Left lung (tissue), 10 donors: ENCODE measurements around the gene KCNK16. TPM values are rescaled to one million over a fixed set of nuclear protein-coding genes. Genes with fewer than 3 reads are reported as not detected.

Source experiments
- ATAC-seq: fragments of 200-7000 bp; cut with Tn5 transposase; one replicate; pipeline ENCODE4 v1.9.1; 2020; ENCODE audit warnings: moderate library complexity
- DNase-seq, 4 donors: peaks; one replicate each; pipeline ENCODE4 v3.0.0-alpha.2; 2013 to 2020
- H3K27ac ChIP-seq, 2 donors: fragments of 200-600 bp; sonication (generic) in 1 of 2; one replicate each; pipeline versions ENCODE4 v1.5.0 to v1.8.0; 2020 to 2021
- H3K27me3 ChIP-seq, 2 donors: fragments of 200-600 bp; sonication (generic) in 1 of 2; one replicate each; pipeline versions ENCODE4 v1.5.0 to v1.8.0; 2020 to 2021
- H3K36me3 ChIP-seq, 2 donors: fragments of 200-600 bp; sonication (generic) in 1 of 2; one replicate each; pipeline versions ENCODE4 v1.5.0 to v1.8.0; 2020 to 2021
- H3K4me1 ChIP-seq, 2 donors: fragments of 200-600 bp; one replicate each; pipeline ENCODE4 v1.8.0; 2021
- H3K4me3 ChIP-seq, 2 donors: fragments of 200-600 bp; sonication (generic) in 1 of 2; one replicate each; pipeline versions ENCODE4 v1.5.0 to v1.8.0; 2020 to 2021; ENCODE audit warnings: mild to moderate bottlenecking in 1 of 2
- H3K9me3 ChIP-seq, 2 donors: fragments of 200-600 bp; sonication (generic) in 1 of 2; one replicate each; pipeline versions ENCODE4 v1.5.0 to v1.8.0; 2020 to 2021
- CTCF ChIP-seq, 2 donors: fragments of 200-600 bp; sonication (generic) in 1 of 2; IDR thresholded peaks; one replicate each; pipeline versions ENCODE4 v1.5.0 to v1.8.0; 2021; ENCODE audit warnings: antibody characterized with exemption in 2 of 2
- intact Hi-C, 2 donors: fragments of 100-400 bp; cut with DNase I; formaldehyde crosslinking; loops; one replicate each; pipeline versions ENCODE4 v1.11.2 to v1.14.2; 2022
- polyA plus RNA-seq, 6 donors: library from polyadenylated mRNA; unstranded; fragments of 120-200 nt; gene quantifications; one replicate each; pipeline ENCODE4 v1.2.1, GENCODE V29; 2013; ENCODE audit not compliant: insufficient read length in 6 of 6
- total RNA-seq, 2 donors: library from RNA; stranded (reverse); fragmentation: NEBNext Ultra II Directional; extraction: Animal tissue kit (Norgen Biotek cat#: 25700); gene quantifications; one replicate each; pipeline ENCODE4 v1.2.1, GENCODE V29; 2021
- donor health status: DM: no; HTN: yes; CAD: no.
- donor health status: DM: no; HTN: no; CAD: no.

Gene KCNK16
- total and polyA plus RNA-seq, 8 donors: 0.21 to 0.85 (median 0.32) TPM; not detected in 2

- Histone ChIP-seq H3K9me3 (no peaks in the 10 kb centered on the region), H3K36me3 (no peaks in the 10 kb centered on the region), H3K27ac (no peak overlapping the region), H3K4me1 (peaks cover 10 to 28% of the 10 kb centered on the region in 2 donors), H3K27me3 (peaks cover 0 to 23% of the 10 kb centered on the region in 2 donors), H3K4me3 (no peak overlapping the region)
- intact Hi-C loops: no loop called here
- DNase-seq: no peak
- no peak for TF ChIP-seq CTCF (IDR thresholded peaks at IDR 0.05)
- no peak for ATAC-seq
Observed at GRCh38 chr6:39335780-39336545, 13.5 kb upstream of the KCNK16 start.

- TF ChIP-seq CTCF (IDR thresholded peaks at IDR 0.05): no peak
- no peak overlapping the region for H3K4me3 ChIP-seq
- H3K27me3 ChIP-seq: peaks cover 0 to 6% of the 10 kb centered on the region in 2 donors
- no peaks in the 10 kb centered on the region for H3K36me3 ChIP-seq
- intact Hi-C loops: no loop called here
- no peak overlapping the region for H3K27ac ChIP-seq
- DNase-seq (no peak), ATAC-seq (no peak)
- H3K9me3 ChIP-seq: no peaks in the 10 kb centered on the region
- H3K4me1 ChIP-seq: peaks cover 0 to 11% of the 10 kb centered on the region in 2 donors
Observed at GRCh38 chr6:39333644-39334438, 11.3 kb upstream of the KCNK16 start.

GRCh38 chr6:39330476-39330875 lies 8.0 kb upstream of the KCNK16 start:
- Histone ChIP-seq H3K4me3 (no peak overlapping the region), H3K36me3 (no peaks in the 10 kb centered on the region), H3K27me3 (peaks cover 0 to 4% of the 10 kb centered on the region in 2 donors), H3K4me1 (peaks cover 0 to 3% of the 10 kb centered on the region in 2 donors), H3K27ac (no peak overlapping the region), H3K9me3 (no peaks in the 10 kb centered on the region)
- no peak for TF ChIP-seq CTCF (IDR thresholded peaks at IDR 0.05)
- ATAC-seq (peak; percentile 52), DNase-seq (peak in 1 of 4 donors; percentile 42)
- intact Hi-C loops: no loop called here

GRCh38 chr6:39330057-39330456 lies 7.6 kb upstream of the KCNK16 start:
- intact Hi-C loops: no loop called here
- DNase-seq (no peak), ATAC-seq (peak; percentile 54)
- Histone ChIP-seq H3K9me3 (no peaks in the 10 kb centered on the region), H3K36me3 (no peaks in the 10 kb centered on the region), H3K27me3 (peaks cover 0 to 4% of the 10 kb centered on the region in 2 donors), H3K4me1 (peaks cover 0 to 3% of the 10 kb centered on the region in 2 donors), H3K27ac (no peak overlapping the region), H3K4me3 (no peak overlapping the region)
- no peak for TF ChIP-seq CTCF (IDR thresholded peaks at IDR 0.05)

- Histone ChIP-seq H3K9me3 (no peaks in the 10 kb centered on the region), H3K4me1 (peaks cover 0 to 3% of the 10 kb centered on the region in 2 donors), H3K4me3 (no peak overlapping the region), H3K27ac (no peak overlapping the region), H3K27me3 (peaks cover 0 to 4% of the 10 kb centered on the region in 2 donors), H3K36me3 (no peaks in the 10 kb centered on the region)
- DNase-seq: no peak
- ATAC-seq: no peak
- intact Hi-C loops: no loop called here
- TF ChIP-seq CTCF (IDR thresholded peaks at IDR 0.05): no peak
Observed at GRCh38 chr6:39328066-39328465, 5.6 kb upstream of the KCNK16 start.
